OCI-LY1 (cell line): ENCODE measurements around the gene COL16A1.

ENCODE experiments used
- H2AFZ ChIP-seq: fragments of 200-600 bp; sonication (generic), shearing (Covaris generic); 2 replicates; pipeline ENCODE4 v1.6.0; 2014; ENCODE audit warnings: antibody characterized with exemption, mild to moderate bottlenecking, low read length
- H3F3A ChIP-seq: fragments of 200-600 bp; sonication (generic), shearing (Covaris generic); 2 replicates; pipeline ENCODE4 v1.6.0; 2014; ENCODE audit warnings: mild to moderate bottlenecking, antibody characterized with exemption, low read length, moderate library complexity; ENCODE audit not compliant: insufficient read depth
- H3K27ac ChIP-seq: fragments of 200-600 bp; sonication (generic); 2 replicates; pipeline ENCODE4 v1.5.1; 2014; ENCODE audit warnings: low read length, mixed run types, mild to moderate bottlenecking, low read depth; ENCODE audit not compliant: poor library complexity, severe bottlenecking
- H3K27me3 ChIP-seq: fragments of 200-600 bp; sonication (generic); 2 replicates; pipeline ENCODE4 v1.6.0; 2014; ENCODE audit warnings: antibody characterized with exemption, mild to moderate bottlenecking, low read length, moderate library complexity; ENCODE audit not compliant: insufficient read depth
- H3K36me3 ChIP-seq: fragments of 200-600 bp; sonication (generic); 2 replicates; pipeline ENCODE4 v1.6.1; 2014; ENCODE audit warnings: mild to moderate bottlenecking, antibody characterized with exemption, low read length, moderate library complexity, mixed read lengths; ENCODE audit not compliant: insufficient read depth
- H3K4me1 ChIP-seq: fragments of 200-600 bp; sonication (generic); 2 replicates; pipeline ENCODE4 v1.5.1; 2014; ENCODE audit warnings: mild to moderate bottlenecking, low read length, moderate library complexity; ENCODE audit not compliant: insufficient read depth, severe bottlenecking
- H3K4me2 ChIP-seq: fragments of 200-600 bp; sonication (generic), shearing (Covaris generic); 2 replicates; pipeline ENCODE4 v1.6.1; 2014; ENCODE audit warnings: low read length
- H3K4me3 ChIP-seq: fragments of 200-600 bp; sonication (generic); 2 replicates; pipeline ENCODE4 v1.5.1; 2014; ENCODE audit warnings: low read length, low read depth, mild to moderate bottlenecking, mixed read lengths; ENCODE audit not compliant: poor library complexity, severe bottlenecking
- H3K79me2 ChIP-seq: fragments of 200-600 bp; shearing (Covaris generic); 2 replicates; pipeline ENCODE4 v1.6.1; 2016; ENCODE audit warnings: mixed run types, low read length, mixed read lengths; ENCODE audit not compliant: insufficient read depth
- H3K9ac ChIP-seq: fragments of 200-600 bp; sonication (generic), shearing (Covaris generic); 2 replicates; pipeline ENCODE4 v1.6.1; 2014; ENCODE audit warnings: mild to moderate bottlenecking, low read length, mixed read lengths
- H3K9me2 ChIP-seq: fragments of 200-600 bp; sonication (generic), shearing (Covaris generic); 2 replicates; pipeline ENCODE4 v1.6.1; 2014; ENCODE audit warnings: low read depth, mild to moderate bottlenecking, low read length, mixed read lengths
- H3K9me3 ChIP-seq: fragments of 200-600 bp; shearing (Covaris generic); 2 replicates; pipeline ENCODE4 v1.6.1; 2014; ENCODE audit warnings: low read length, mixed read lengths
- H4K20me1 ChIP-seq: fragments of 200-600 bp; sonication (generic), shearing (Covaris generic); 2 replicates; pipeline ENCODE4 v1.6.0; 2016; ENCODE audit warnings: mild to moderate bottlenecking, low read length; ENCODE audit not compliant: insufficient read depth
- CTCF ChIP-seq: fragments of 200-600 bp; sonication (generic), shearing (Covaris generic); IDR thresholded peaks from 2 replicates; pipeline ENCODE4 v1.5.1; 2017; ENCODE audit warnings: mild to moderate bottlenecking, antibody characterized with exemption, low read length, moderate library complexity, mixed read lengths
- EZH2 ChIP-seq: fragments of 200-600 bp; sonication (generic), shearing (Covaris generic); IDR thresholded peaks from 2 replicates; pipeline ENCODE4 v1.8.0; 2017; ENCODE audit warnings: borderline replicate concordance, mixed run types, mild to moderate bottlenecking, antibody characterized with exemption, low read length, moderate library complexity, mixed read lengths

COL16A1 gene

GRCh38 chr1:31621847-31622730 is 81.7 kb downstream of the COL16A1 start:
- Histone ChIP-seq H3F3A (no peaks in the 10 kb centered on the region), H3K9me3 (no peaks in the 10 kb centered on the region), H3K4me1 (peaks cover 11% of the 10 kb centered on the region), H3K36me3 (no peaks in the 10 kb centered on the region; the same call in 1 of the 2 replicates), H4K20me1 (no peaks in the 10 kb centered on the region), H3K4me3 (no peak overlapping the region), H2AFZ (no peak overlapping the region), H3K27ac (no peak overlapping the region), H3K27me3 (peaks cover 2% of the 10 kb centered on the region; the same call in 1 of the 2 replicates), H3K9me2 (no peaks in the 10 kb centered on the region), H3K4me2 (no peak overlapping the region), H3K9ac (no peak overlapping the region), H3K79me2 (no peaks in the 10 kb centered on the region)
- TF ChIP-seq CTCF (no peak), EZH2 (no peak)

DNA sequence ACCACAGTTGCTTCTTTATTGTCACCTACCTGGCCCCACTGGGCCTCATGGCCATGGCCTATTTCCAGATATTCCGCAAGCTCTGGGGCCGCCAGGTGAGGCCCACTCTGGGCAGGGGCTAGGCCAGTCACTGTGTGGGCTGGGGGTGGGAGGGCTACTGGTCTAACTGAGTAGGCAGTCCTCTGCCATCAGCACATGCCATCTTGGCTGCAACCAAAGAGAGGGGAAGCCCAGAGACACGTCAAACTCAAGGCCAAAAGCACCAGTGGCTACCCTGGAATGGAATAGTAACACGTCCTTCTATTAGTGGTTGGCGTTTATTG is 82.4 kb downstream of the COL16A1 start:
- TF ChIP-seq EZH2: no peak
- no peak for TF ChIP-seq CTCF
- H3K9me2 ChIP-seq: no peaks in the 10 kb centered on the region

DNA sequence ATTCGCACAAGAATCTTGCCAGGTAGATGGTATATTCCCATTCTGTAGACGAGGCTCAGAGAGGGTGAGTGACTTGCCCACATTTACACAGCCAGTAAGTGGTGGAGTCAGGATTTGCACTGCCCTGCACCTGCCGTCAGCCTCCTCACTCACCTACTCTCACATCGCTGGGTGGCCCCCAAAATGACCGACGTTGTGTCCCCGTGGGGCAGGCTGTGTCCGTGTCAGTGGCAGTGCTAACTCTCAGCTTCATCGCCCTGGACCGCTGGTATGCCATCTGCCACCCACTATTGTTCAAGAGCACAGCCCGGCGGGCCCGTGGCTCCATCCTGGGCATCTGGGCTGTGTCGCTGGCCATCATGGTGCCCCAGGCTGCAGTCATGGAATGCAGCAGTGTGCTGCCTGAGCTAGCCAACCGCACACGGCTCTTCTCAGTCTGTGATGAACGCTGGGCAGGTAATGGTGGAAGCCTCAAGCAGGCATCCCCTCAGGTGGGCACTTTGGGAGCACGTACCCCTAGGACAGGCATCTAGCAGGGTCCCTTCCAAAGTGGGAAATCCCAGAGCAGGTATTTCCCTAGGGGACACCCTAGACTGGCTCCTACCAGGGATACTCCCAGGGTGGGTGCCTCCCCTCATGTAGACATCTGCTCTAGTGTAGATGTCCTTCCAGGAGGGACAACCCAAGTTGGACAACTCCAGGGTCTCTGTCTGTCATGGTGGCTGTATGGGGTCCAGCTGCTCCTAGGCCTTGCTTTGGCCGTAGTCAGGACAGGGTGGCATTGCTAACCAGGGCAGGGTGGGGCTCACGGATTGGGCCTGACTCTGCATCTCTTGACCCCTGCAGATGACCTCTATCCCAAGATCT is 83.0 kb downstream of the COL16A1 start:
- H3K9me3 ChIP-seq: no peaks in the 10 kb centered on the region
- no peak for TF ChIP-seq CTCF
- H4K20me1 ChIP-seq: no peaks in the 10 kb centered on the region
- H3K36me3 ChIP-seq: no peaks in the 10 kb centered on the region; the same call in 1 of the 2 replicates
- no peaks in the 10 kb centered on the region for H3K79me2 ChIP-seq
- H3K27me3 ChIP-seq: peaks cover 8% of the 10 kb centered on the region
- H3F3A ChIP-seq: no peaks in the 10 kb centered on the region
- no peak overlapping the region for H3K9ac ChIP-seq
- no peak overlapping the region for H3K4me3 ChIP-seq
- no peaks in the 10 kb centered on the region for H3K9me2 ChIP-seq
- no peak overlapping the region for H3K27ac ChIP-seq
- H3K4me1 ChIP-seq: peaks cover 11% of the 10 kb centered on the region
- no peak overlapping the region for H2AFZ ChIP-seq
- no peak overlapping the region for H3K4me2 ChIP-seq

More for the DNA sequence above, 82.4 kb downstream of the COL16A1 start:
- Histone ChIP-seq H3K4me2 (no peak overlapping the region), H3K9ac (no peak overlapping the region), H3K79me2 (no peaks in the 10 kb centered on the region), H3K9me3 (no peaks in the 10 kb centered on the region), H4K20me1 (no peaks in the 10 kb centered on the region), H3K4me1 (peaks cover 11% of the 10 kb centered on the region), H3K36me3 (no peaks in the 10 kb centered on the region; the same call in 1 of the 2 replicates), H2AFZ (no peak overlapping the region), H3K27ac (no peak overlapping the region), H3K4me3 (no peak overlapping the region), H3K27me3 (peaks cover 8% of the 10 kb centered on the region), H3F3A (no peaks in the 10 kb centered on the region)
